ENCODE data around the gene REXO5.
"Not testable (repeated sequence)": the region's sequence is repeated elsewhere in the genome, so short reads cannot be mapped to it uniquely, and the experiment has no call there.

REXO5 gene

GRCh38 chr16:20803561-20804214, 2.6 kb upstream of the REXO5 start:
- H3K4me3 ChIP-seq (ENCODE audit: low read depth, low read length, poor library complexity, severe bottlenecking), result no peak overlapping the region
- H3K36me3 ChIP-seq (ENCODE audit: insufficient read depth, low read length), result peaks cover 19% of the 10 kb centered on the region; the same call in 1 of the 2 replicates
- no peaks in the 10 kb centered on the region for H3K9me2 ChIP-seq (ENCODE audit: low read depth, low read length)
- no peak for TF ChIP-seq EZH2 (IDR thresholded peaks at IDR 0.05; ENCODE audit: borderline replicate concordance, low read length)
- TF ChIP-seq, protein P1, sequence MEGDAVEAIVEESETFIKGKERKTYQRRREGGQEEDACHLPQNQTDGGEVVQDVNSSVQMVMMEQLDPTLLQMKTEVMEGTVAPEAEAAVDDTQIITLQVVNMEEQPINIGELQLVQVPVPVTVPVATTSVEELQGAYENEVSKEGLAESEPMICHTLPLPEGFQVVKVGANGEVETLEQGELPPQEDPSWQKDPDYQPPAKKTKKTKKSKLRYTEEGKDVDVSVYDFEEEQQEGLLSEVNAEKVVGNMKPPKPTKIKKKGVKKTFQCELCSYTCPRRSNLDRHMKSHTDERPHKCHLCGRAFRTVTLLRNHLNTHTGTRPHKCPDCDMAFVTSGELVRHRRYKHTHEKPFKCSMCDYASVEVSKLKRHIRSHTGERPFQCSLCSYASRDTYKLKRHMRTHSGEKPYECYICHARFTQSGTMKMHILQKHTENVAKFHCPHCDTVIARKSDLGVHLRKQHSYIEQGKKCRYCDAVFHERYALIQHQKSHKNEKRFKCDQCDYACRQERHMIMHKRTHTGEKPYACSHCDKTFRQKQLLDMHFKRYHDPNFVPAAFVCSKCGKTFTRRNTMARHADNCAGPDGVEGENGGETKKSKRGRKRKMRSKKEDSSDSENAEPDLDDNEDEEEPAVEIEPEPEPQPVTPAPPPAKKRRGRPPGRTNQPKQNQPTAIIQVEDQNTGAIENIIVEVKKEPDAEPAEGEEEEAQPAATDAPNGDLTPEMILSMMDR (IDR thresholded peaks at IDR 0.05; ENCODE audit: low read length), result no peak
- H3F3A ChIP-seq (ENCODE audit: insufficient read depth, low read length), result no peaks in the 10 kb centered on the region
- H3K9me3 ChIP-seq (ENCODE audit: low read length), result no peaks in the 10 kb centered on the region
- no peaks in the 10 kb centered on the region for H3K79me2 ChIP-seq (ENCODE audit: insufficient read depth, low read length)
- H4K20me1 ChIP-seq (ENCODE audit: insufficient read depth, low read length), result no peaks in the 10 kb centered on the region
- no peak overlapping the region for H3K27ac ChIP-seq (ENCODE audit: low read depth, low read length, poor library complexity, severe bottlenecking)
- H2AFZ ChIP-seq (ENCODE audit: low read length), result no peak overlapping the region
- H3K9ac ChIP-seq (ENCODE audit: low read length), result no peak overlapping the region
- H3K4me1 ChIP-seq (ENCODE audit: insufficient read depth, low read length, severe bottlenecking), result peaks cover 18% of the 10 kb centered on the region
- H3K4me2 ChIP-seq (ENCODE audit: low read length), result no peak overlapping the region
- H3K27me3 ChIP-seq (ENCODE audit: insufficient read depth, low read length), result no peaks in the 10 kb centered on the region

GRCh38 chr16:20805684-20806167, 601 bp upstream of the REXO5 start:
- H3K4me1 ChIP-seq (ENCODE audit: insufficient read depth, low read length, severe bottlenecking), result peaks cover 18% of the 10 kb centered on the region
- not testable (repeated sequence) for H3K9me3 ChIP-seq (ENCODE audit: low read length); H3F3A ChIP-seq (ENCODE audit: insufficient read depth, low read length); H4K20me1 ChIP-seq (ENCODE audit: insufficient read depth, low read length); H3K79me2 ChIP-seq (ENCODE audit: insufficient read depth, low read length); H3K9me2 ChIP-seq (ENCODE audit: low read depth, low read length); H3K27me3 ChIP-seq (ENCODE audit: insufficient read depth, low read length); H3K36me3 ChIP-seq (ENCODE audit: insufficient read depth, low read length); H2AFZ ChIP-seq (ENCODE audit: low read length)
- H3K9ac ChIP-seq (ENCODE audit: low read length), result peak overlapping the region; percentile 92
- peak overlapping the region; percentile 81 for H3K4me3 ChIP-seq (ENCODE audit: low read depth, low read length, poor library complexity, severe bottlenecking)
- peak overlapping the region; percentile 72 for H3K4me2 ChIP-seq (ENCODE audit: low read length)
- H3K27ac ChIP-seq (ENCODE audit: low read depth, low read length, poor library complexity, severe bottlenecking), result peak overlapping the region; percentile 83

GRCh38 chr16:20807862-20808261, 1.5 kb downstream of the REXO5 start:
- Histone ChIP-seq H3K9ac (ENCODE audit: low read length) (peak overlapping the region; percentile 92; the same call in 1 of the 2 replicates), H3K4me2 (ENCODE audit: low read length) (peak overlapping the region; percentile 72), H3K4me1 (ENCODE audit: insufficient read depth, low read length, severe bottlenecking) (peaks cover 26% of the 10 kb centered on the region), H3K4me3 (ENCODE audit: low read depth, low read length, poor library complexity, severe bottlenecking) (peak overlapping the region; percentile 81), H3K9me2 (ENCODE audit: low read depth, low read length) (no peaks in the 10 kb centered on the region), H3F3A (ENCODE audit: insufficient read depth, low read length) (no peaks in the 10 kb centered on the region), H3K27ac (ENCODE audit: low read depth, low read length, poor library complexity, severe bottlenecking) (peak overlapping the region; percentile 83), H3K9me3 (ENCODE audit: low read length) (no peaks in the 10 kb centered on the region), H4K20me1 (ENCODE audit: insufficient read depth, low read length) (no peaks in the 10 kb centered on the region), H3K36me3 (ENCODE audit: insufficient read depth, low read length) (no peaks in the 10 kb centered on the region), H2AFZ (ENCODE audit: low read length) (no peak overlapping the region), H3K27me3 (ENCODE audit: insufficient read depth, low read length) (no peaks in the 10 kb centered on the region), H3K79me2 (ENCODE audit: insufficient read depth, low read length) (no peaks in the 10 kb centered on the region)
- no peak for TF ChIP-seq EZH2 (IDR thresholded peaks at IDR 0.05; ENCODE audit: borderline replicate concordance, low read length)
- TF ChIP-seq, protein P1 (IDR thresholded peaks at IDR 0.05; ENCODE audit: low read length), result no peak
